Fibroblast of lung (primary cell): ENCODE measurements around the gene TMEM120B. TPM values are rescaled to one million over a fixed set of nuclear protein-coding genes. Genes with fewer than 3 reads are reported as not detected.

ENCODE experiments used
- DNase-seq, 2 donors: peaks; one replicate each; pipeline versions ENCODE4 v3.0.0 to v3.0.0-alpha.2; 2010; ENCODE audit warnings: low read depth in 2 of 2
- H2AFZ ChIP-seq: 2 replicates; pipeline ENCODE4 v1.5.1; 2012; ENCODE audit warnings: low read length, control low read depth, inconsistent platforms
- H3K27ac ChIP-seq: 2 replicates; pipeline ENCODE4 v1.5.1; 2011; ENCODE audit warnings: low read length, control low read depth; ENCODE audit not compliant: insufficient read depth
- H3K27me3 ChIP-seq: 2 replicates; pipeline ENCODE4 v1.5.1; 2011; ENCODE audit warnings: mild to moderate bottlenecking, low read length; ENCODE audit not compliant: control insufficient read depth, insufficient read depth
- H3K36me3 ChIP-seq: 2 replicates; pipeline ENCODE4 v1.5.1; 2011; ENCODE audit warnings: low read length; ENCODE audit not compliant: control insufficient read depth, insufficient read depth
- H3K4me1 ChIP-seq: 2 replicates; pipeline ENCODE4 v1.5.1; 2011; ENCODE audit warnings: low read length; ENCODE audit not compliant: control insufficient read depth, insufficient read depth; ENCODE audit errors: extremely low read depth
- H3K4me2 ChIP-seq: 2 replicates; pipeline ENCODE4 v1.5.1; 2011; ENCODE audit warnings: low read length, control low read depth; ENCODE audit not compliant: insufficient read depth; ENCODE audit errors: extremely low read depth
- H3K4me3 ChIP-seq, 4 experiments: fragments of 200-600 bp in 1 of 4; sonication (generic) in 1 of 4; replicated peaks in 1 of 4; 2 replicates each; pipeline ENCODE4 v1.5.1; 2011 to 2016; ENCODE audit warnings: low read length in 4 of 4, low read depth in 3 of 4, mild to moderate bottlenecking in 3 of 4, control low read depth in 2 of 4, inconsistent platforms in 1 of 4, mixed read lengths in 1 of 4; ENCODE audit not compliant: insufficient read depth in 1 of 4; ENCODE audit errors: control extremely low read depth in 1 of 4
- H3K79me2 ChIP-seq: 2 replicates; pipeline ENCODE4 v1.5.1; 2012; ENCODE audit warnings: mild to moderate bottlenecking, low read length, inconsistent platforms; ENCODE audit not compliant: control insufficient read depth, insufficient read depth
- H3K9ac ChIP-seq: 2 replicates; pipeline ENCODE4 v1.5.1; 2011; ENCODE audit warnings: mild to moderate bottlenecking, low read length, control low read depth; ENCODE audit not compliant: insufficient read depth
- H3K9me3 ChIP-seq: 2 replicates; pipeline ENCODE4 v1.5.1; 2012; ENCODE audit warnings: low read depth, low read length; ENCODE audit not compliant: control insufficient read depth, insufficient read depth
- H4K20me1 ChIP-seq: 2 replicates; pipeline ENCODE4 v1.5.1; 2011; ENCODE audit warnings: low read length; ENCODE audit not compliant: control insufficient read depth, insufficient read depth; ENCODE audit errors: extremely low read depth
- CTCF ChIP-seq, 2 donors: IDR thresholded peaks in 1 of 2; conservative IDR thresholded peaks in 1 of 2; 1 replicate in 1 of 2; 2 replicates in 1 of 2; pipeline ENCODE4 v1.5.1; 2011 to 2012; ENCODE audit warnings: low read length in 2 of 2, control low read depth in 1 of 2, inconsistent platforms in 1 of 2, low read depth in 1 of 2, mild to moderate bottlenecking in 1 of 2
- EZH2 ChIP-seq: IDR thresholded peaks from 2 replicates; pipeline ENCODE4 v1.5.1; 2012; ENCODE audit warnings: low read length, control low read depth, mild to moderate bottlenecking; ENCODE audit errors: missing control alignments
- polyA plus RNA-seq, 2 donors: library from polyadenylated mRNA; depleted of rRNA in 1 of 2; stranded (reverse) in 1 of 2; unstranded in 1 of 2; fragments of >200 nt; gene quantifications; 2 replicates each; pipeline ENCODE4 v1.2.1, GENCODE V29; 2011 to 2012; ENCODE audit warnings: missing spikeins in 1 of 2
- total RNA-seq: library from RNA; depleted of rRNA; stranded (reverse); fragments of >200 nt; gene quantifications from 2 replicates; pipeline ENCODE4 v1.2.1, GENCODE V29; 2014

Gene TMEM120B
- total and polyA plus RNA-seq, 2 donors (not counting 1 experiment from before 2014, with no cell fraction given): 8.6 TPM

DNA sequence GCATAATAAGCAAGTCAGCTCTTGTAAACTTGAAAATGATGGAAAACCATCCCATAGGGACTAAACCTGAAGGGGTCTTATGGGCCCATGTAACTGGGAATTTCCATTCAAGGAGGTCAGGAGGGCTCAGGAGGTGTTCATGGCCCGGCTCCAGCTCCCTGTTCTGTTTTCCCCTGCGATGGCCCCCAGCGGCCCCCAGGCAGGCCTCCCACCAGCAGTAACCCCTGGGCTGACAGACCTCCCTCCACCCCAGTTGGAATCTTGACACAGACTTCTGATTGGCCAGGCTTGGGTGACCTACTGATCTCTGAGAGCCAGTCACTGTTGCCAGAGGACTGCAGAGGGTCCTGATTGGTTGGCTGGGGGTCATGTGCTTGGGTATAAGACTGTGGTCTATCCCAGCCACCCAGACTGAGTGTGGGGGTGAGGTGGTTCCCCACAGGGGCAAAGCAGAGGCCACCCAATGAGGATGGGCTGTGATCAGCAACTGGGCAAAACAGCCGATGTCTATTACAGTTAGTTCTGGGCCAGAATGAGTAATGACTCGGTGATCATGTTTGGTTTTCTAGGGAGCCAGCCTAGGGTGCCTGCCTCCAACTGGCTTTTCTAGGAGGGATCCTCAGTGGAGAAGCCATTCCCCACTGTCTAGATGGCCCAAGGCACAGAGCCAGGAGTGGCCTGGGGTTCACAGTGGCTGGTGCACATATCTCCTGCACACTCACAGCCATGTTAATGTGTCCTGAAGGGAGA lies 53.9 kb downstream of the TMEM120B start:
- no peaks in the 10 kb centered on the region for H4K20me1 ChIP-seq
- peaks cover 42% of the 10 kb centered on the region for H3K4me1 ChIP-seq
- no peaks in the 10 kb centered on the region for H3K9me3 ChIP-seq
- H3K4me2 ChIP-seq: no peak overlapping the region
- H3K27ac ChIP-seq: peak overlapping the region; percentile 56
- no peak overlapping the region for H3K9ac ChIP-seq
- no peak for TF ChIP-seq EZH2
- no peak for TF ChIP-seq CTCF (conservative IDR thresholded peaks at IDR 0.05 in 1 of 2, IDR thresholded peaks at IDR 0.05 in 1 of 2; ENCODE audit: low read depth in 1 of 2, low read length in 2 of 2)
- no peak overlapping the region for H3K4me3 ChIP-seq
- peak in 1 of 2 donors; percentile 47 for DNase-seq
- H3K27me3 ChIP-seq: no peaks in the 10 kb centered on the region
- no peaks in the 10 kb centered on the region for H3K36me3 ChIP-seq
- H3K79me2 ChIP-seq: no peaks in the 10 kb centered on the region
- H2AFZ ChIP-seq: no peak overlapping the region

GRCh38 chr12:121767525-121768016 lies 55.0 kb downstream of the TMEM120B start:
- H3K36me3 ChIP-seq: no peaks in the 10 kb centered on the region
- DNase-seq: peak; percentile 73 to 88
- H3K27ac ChIP-seq: peak overlapping the region; percentile 18
- H4K20me1 ChIP-seq: no peaks in the 10 kb centered on the region
- H3K4me2 ChIP-seq: peak overlapping the region; percentile 1
- no peak overlapping the region for H3K4me3 ChIP-seq
- H3K9me3 ChIP-seq: no peaks in the 10 kb centered on the region
- no peaks in the 10 kb centered on the region for H3K79me2 ChIP-seq
- H3K27me3 ChIP-seq: no peaks in the 10 kb centered on the region
- peak overlapping the region; percentile 20 for H3K9ac ChIP-seq
- no peak overlapping the region for H2AFZ ChIP-seq
- peaks cover 35% of the 10 kb centered on the region for H3K4me1 ChIP-seq
- no peak for TF ChIP-seq EZH2
- no peak for TF ChIP-seq CTCF (conservative IDR thresholded peaks at IDR 0.05 in 1 of 2, IDR thresholded peaks at IDR 0.05 in 1 of 2; ENCODE audit: low read depth in 1 of 2, low read length in 2 of 2)

- Histone ChIP-seq H2AFZ (no peak overlapping the region), H3K27ac (no peak overlapping the region), H3K4me2 (no peak overlapping the region), H4K20me1 (no peaks in the 10 kb centered on the region), H3K27me3 (no peaks in the 10 kb centered on the region), H3K79me2 (no peaks in the 10 kb centered on the region), H3K9me3 (no peaks in the 10 kb centered on the region), H3K4me1 (peaks cover 34% of the 10 kb centered on the region), H3K36me3 (no peaks in the 10 kb centered on the region), H3K4me3 (no peak overlapping the region), H3K9ac (no peak overlapping the region)
- no peak for DNase-seq
- TF ChIP-seq CTCF (conservative IDR thresholded peaks at IDR 0.05 in 1 of 2, IDR thresholded peaks at IDR 0.05 in 1 of 2; ENCODE audit: low read depth in 1 of 2, low read length in 2 of 2): no peak
- TF ChIP-seq EZH2: no peak
Measured at GRCh38 chr12:121769297-121769830, 56.8 kb downstream of the TMEM120B start.
